ENCODE results near the gene SLC25A36.
"Not testable (repeated sequence)": the region's sequence is repeated elsewhere in the genome, so short reads cannot be mapped to it uniquely, and the experiment has no call there.

Gene SLC25A36

DNA sequence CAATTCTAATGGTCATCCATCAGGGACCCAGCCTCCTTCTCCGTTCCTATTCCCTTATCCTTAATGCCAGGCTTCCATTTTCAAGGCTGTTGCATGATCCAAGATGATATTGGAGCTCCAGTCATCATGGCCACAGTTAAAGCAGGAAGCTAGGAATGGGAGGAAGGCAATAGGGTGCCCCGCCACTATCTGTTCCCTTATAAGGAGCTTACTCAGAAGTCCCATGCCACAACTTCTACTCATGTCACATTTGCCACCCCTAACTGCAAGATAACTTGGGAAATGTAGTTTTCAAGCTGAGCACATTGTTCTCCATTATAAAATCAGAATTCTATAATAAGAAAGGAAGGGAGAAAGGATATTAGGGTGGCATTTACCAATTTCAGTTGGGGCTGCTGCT is 70.9 kb downstream of the SLC25A36 start:
- H3K27me3 Mint-ChIP-seq: peaks cover 42% of the 10 kb centered on the region
- peaks cover 14% of the 10 kb centered on the region for H3K4me1 Mint-ChIP-seq
- no peak for ATAC-seq (replicated peaks; ENCODE audit: extremely low read depth, poor library complexity, severe bottlenecking)
- H3K27ac Mint-ChIP-seq (ENCODE audit: low read depth): no peak overlapping the region
- peaks cover 2% of the 10 kb centered on the region for H3K36me3 Mint-ChIP-seq (ENCODE audit: insufficient read depth)
- no peaks in the 10 kb centered on the region for H3K9me3 Mint-ChIP-seq
- no peak for DNase-seq (ENCODE audit: low spot score in 2 of 2)
- H3K4me3 Mint-ChIP-seq: no peak overlapping the region

- Mint-ChIP-seq H3K36me3 (ENCODE audit: insufficient read depth) (peaks cover 6% of the 10 kb centered on the region), H3K27ac (ENCODE audit: low read depth) (no peak overlapping the region), H3K4me1 (peaks cover 27% of the 10 kb centered on the region), H3K4me3 (no peak overlapping the region), H3K27me3 (peaks cover 13% of the 10 kb centered on the region), H3K9me3 (no peaks in the 10 kb centered on the region)
- DNase-seq (ENCODE audit: low spot score in 2 of 2) (no peak), ATAC-seq (replicated peaks; ENCODE audit: extremely low read depth, poor library complexity, severe bottlenecking) (no peak)
These were observed 73.8 kb downstream of the SLC25A36 start for GRCh38 chr3:141015481-141015880.

DNA sequence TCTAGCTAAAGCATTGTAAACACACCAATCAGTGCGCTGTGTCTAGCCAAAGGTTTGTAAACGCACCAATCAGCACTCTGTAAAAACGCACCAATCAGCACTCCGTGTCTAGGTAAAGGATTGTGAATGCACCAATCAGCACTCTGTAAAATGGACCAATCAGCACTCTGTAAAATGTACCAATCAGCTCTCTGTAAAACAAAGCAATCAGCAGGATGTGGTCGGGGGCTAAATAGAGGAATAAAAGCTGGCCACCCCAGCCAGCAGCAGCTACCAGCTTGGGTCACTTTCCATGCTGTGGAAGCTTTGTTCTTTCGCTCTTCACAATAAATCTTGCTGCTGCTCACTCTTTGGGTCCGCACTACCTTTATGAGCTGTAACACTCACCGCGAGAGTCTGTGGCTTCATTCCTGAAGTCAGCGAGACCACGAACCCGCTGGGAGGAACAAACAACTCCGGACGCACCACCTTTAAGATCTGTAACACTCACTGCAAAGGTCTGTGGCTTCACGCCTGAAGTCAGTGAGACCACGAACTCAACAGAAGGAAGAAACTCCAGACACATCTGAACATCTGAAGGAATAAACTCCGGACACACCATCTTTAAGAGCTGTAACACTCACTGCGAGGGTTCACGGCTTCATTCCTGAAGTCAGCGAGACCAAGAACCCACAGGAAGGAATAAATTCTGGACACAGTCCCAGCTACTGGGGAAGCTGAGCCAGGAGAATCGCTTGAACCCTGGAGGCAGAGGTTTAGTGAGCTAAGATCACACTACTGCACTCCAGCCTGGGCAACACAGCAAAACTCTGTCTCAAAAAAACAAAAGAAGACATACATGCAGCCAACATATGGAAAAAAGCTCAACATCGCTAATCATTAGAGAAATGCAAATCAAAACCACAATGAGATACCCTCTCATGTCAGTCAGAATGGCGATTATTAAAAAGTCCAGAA is 76.0 kb downstream of the SLC25A36 start:
- not testable (repeated sequence) for H3K36me3 Mint-ChIP-seq (ENCODE audit: insufficient read depth); H3K27me3 Mint-ChIP-seq; H3K27ac Mint-ChIP-seq (ENCODE audit: low read depth); H3K9me3 Mint-ChIP-seq
- peak in 1 of 2 donors; percentile 54 for DNase-seq (ENCODE audit: low spot score in 2 of 2)
- H3K4me1 Mint-ChIP-seq: peaks cover 21% of the 10 kb centered on the region
- ATAC-seq (replicated peaks; ENCODE audit: extremely low read depth, poor library complexity, severe bottlenecking): peak; percentile 68
- peak overlapping the region; percentile 68 for H3K4me3 Mint-ChIP-seq

GRCh38 chr3:141019244-141019643 is 77.6 kb downstream of the SLC25A36 start:
- H3K4me1 Mint-ChIP-seq: peaks cover 21% of the 10 kb centered on the region
- H3K36me3 Mint-ChIP-seq (ENCODE audit: insufficient read depth): peaks cover 5% of the 10 kb centered on the region
- no peaks in the 10 kb centered on the region for H3K27me3 Mint-ChIP-seq
- H3K4me3 Mint-ChIP-seq: no peak overlapping the region
- no peak for DNase-seq (ENCODE audit: low spot score in 2 of 2)
- no peaks in the 10 kb centered on the region for H3K9me3 Mint-ChIP-seq
- H3K27ac Mint-ChIP-seq (ENCODE audit: low read depth): peak overlapping the region; percentile 22
- ATAC-seq (replicated peaks; ENCODE audit: extremely low read depth, poor library complexity, severe bottlenecking): no peak

GRCh38 chr3:141020143-141020830 is 78.7 kb downstream of the SLC25A36 start:
- H3K27me3 Mint-ChIP-seq: no peaks in the 10 kb centered on the region
- ATAC-seq (replicated peaks; ENCODE audit: extremely low read depth, poor library complexity, severe bottlenecking) (no peak), DNase-seq (ENCODE audit: low spot score in 2 of 2) (no peak)
- peaks cover 21% of the 10 kb centered on the region for H3K4me1 Mint-ChIP-seq
- H3K4me3 Mint-ChIP-seq: no peak overlapping the region
- H3K9me3 Mint-ChIP-seq: no peaks in the 10 kb centered on the region
- H3K27ac Mint-ChIP-seq (ENCODE audit: low read depth): peak overlapping the region; percentile 22
- peaks cover 5% of the 10 kb centered on the region for H3K36me3 Mint-ChIP-seq (ENCODE audit: insufficient read depth)

DNA sequence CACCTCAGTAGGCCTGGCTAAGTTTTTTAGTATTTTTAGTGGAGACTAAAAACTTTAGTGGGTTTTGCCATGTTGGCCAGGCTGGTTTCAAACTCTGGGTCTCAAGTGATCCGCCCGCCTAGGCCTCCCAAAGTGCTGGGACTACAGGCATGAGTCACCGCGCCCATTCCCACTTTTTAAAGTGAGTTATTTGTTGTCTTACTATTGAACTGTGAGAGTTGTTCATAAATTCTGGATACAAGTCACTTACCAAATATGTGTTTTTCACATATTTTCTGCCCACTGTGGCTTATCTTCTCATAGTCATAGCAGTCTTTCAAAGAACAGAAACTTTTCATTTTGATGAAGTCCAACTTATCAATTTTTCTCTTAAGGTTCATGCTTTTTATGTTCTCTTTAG is 79.6 kb downstream of the SLC25A36 start:
- Mint-ChIP-seq H3K36me3 (ENCODE audit: insufficient read depth) (peaks cover 5% of the 10 kb centered on the region), H3K4me3 (no peak overlapping the region), H3K27ac (ENCODE audit: low read depth) (peak overlapping the region; percentile 16), H3K9me3 (no peaks in the 10 kb centered on the region), H3K27me3 (peaks cover 6% of the 10 kb centered on the region), H3K4me1 (peaks cover 21% of the 10 kb centered on the region)
- ATAC-seq (replicated peaks; ENCODE audit: extremely low read depth, poor library complexity, severe bottlenecking): no peak
- DNase-seq (ENCODE audit: low spot score in 2 of 2): no peak

Measured in central memory CD8-positive, alpha-beta T cell (primary cell).